GM21367 (cell line): ENCODE results near the gene BIRC7.

ENCODE experiments used
- ATAC-seq: cut with Tn5 transposase; IDR thresholded peaks from one replicate; pipeline ENCODE4 v1.9.1; 2021; ENCODE audit not compliant: unreplicated experiment

BIRC7 gene

GRCh38 chr20:63224412-63225081, 11.2 kb upstream of the BIRC7 start:
- ATAC-seq: no peak

- no peak for ATAC-seq
Measured at GRCh38 chr20:63225082-63225454, 10.6 kb upstream of the BIRC7 start.

- no peak for ATAC-seq
Measured at GRCh38 chr20:63226042-63226943, 9.4 kb upstream of the BIRC7 start.

GRCh38 chr20:63227260-63227659, 8.4 kb upstream of the BIRC7 start:
- ATAC-seq: no peak

GRCh38 chr20:63228806-63229205, 6.9 kb upstream of the BIRC7 start:
- ATAC-seq: no peak

GRCh38 chr20:63230800-63231268, 4.9 kb upstream of the BIRC7 start:
- no peak for ATAC-seq

GRCh38 chr20:63232235-63233060, 3.3 kb upstream of the BIRC7 start:
- ATAC-seq: no peak

- ATAC-seq: no peak
Measured at GRCh38 chr20:63233061-63233344, 2.7 kb upstream of the BIRC7 start.

GRCh38 chr20:63233924-63234323, 1.8 kb upstream of the BIRC7 start:
- no peak for ATAC-seq

- no peak for ATAC-seq
Measured at GRCh38 chr20:63234693-63235398, 859 bp upstream of the BIRC7 start.

GRCh38 chr20:63236116-63236837, 572 bp downstream of the BIRC7 start:
- ATAC-seq: no peak

- ATAC-seq: no peak
Measured at GRCh38 chr20:63238031-63238430, 2.3 kb downstream of the BIRC7 start.

GRCh38 chr20:63238514-63239125, 2.9 kb downstream of the BIRC7 start:
- no peak for ATAC-seq

- no peak for ATAC-seq
Measured at GRCh38 chr20:63239431-63239830, 3.7 kb downstream of the BIRC7 start.

GRCh38 chr20:63240004-63240403, 4.3 kb downstream of the BIRC7 start:
- no peak for ATAC-seq

- ATAC-seq: no peak
Measured at GRCh38 chr20:63241272-63241671, 5.6 kb downstream of the BIRC7 start.

- ATAC-seq: no peak
Measured at GRCh38 chr20:63242736-63243135, 7.0 kb downstream of the BIRC7 start.

GRCh38 chr20:63243604-63244247, 8.0 kb downstream of the BIRC7 start:
- no peak for ATAC-seq

- no peak for ATAC-seq
Measured at GRCh38 chr20:63244468-63244867, 8.8 kb downstream of the BIRC7 start.
